HK-2 (cell line): ENCODE data around the gene AP5Z1.

Experiments used
- DNase-seq: peaks from one replicate; pipeline ENCODE4 v3.0.0-alpha.2; 2018; ENCODE audit not compliant: unreplicated experiment

Gene AP5Z1

GRCh38 chr7:4820967-4821471 lies 45.6 kb downstream of the AP5Z1 start:
- DNase-seq = no peak

- DNase-seq = no peak
These were observed 47.3 kb downstream of the AP5Z1 start for GRCh38 chr7:4822677-4823076.

GRCh38 chr7:4823441-4824119 lies 48.2 kb downstream of the AP5Z1 start:
- no peak for DNase-seq

- no peak for DNase-seq
These were observed 48.8 kb downstream of the AP5Z1 start for GRCh38 chr7:4824120-4824775.

- DNase-seq = no peak
These were observed 49.7 kb downstream of the AP5Z1 start for GRCh38 chr7:4825081-4825480.

GRCh38 chr7:4828720-4829383 lies 53.4 kb downstream of the AP5Z1 start:
- DNase-seq = no peak

GRCh38 chr7:4830176-4830575 lies 54.8 kb downstream of the AP5Z1 start:
- DNase-seq = peak; percentile 29

GRCh38 chr7:4831723-4832495 lies 56.5 kb downstream of the AP5Z1 start:
- DNase-seq = no peak

- no peak for DNase-seq
These were observed 57.3 kb downstream of the AP5Z1 start for GRCh38 chr7:4832711-4833110.

GRCh38 chr7:4833176-4833575 lies 57.8 kb downstream of the AP5Z1 start:
- no peak for DNase-seq

GRCh38 chr7:4833691-4834600 lies 58.5 kb downstream of the AP5Z1 start:
- no peak for DNase-seq

GRCh38 chr7:4834601-4835397 lies 59.4 kb downstream of the AP5Z1 start:
- no peak for DNase-seq

- no peak for DNase-seq
These were observed 60.2 kb downstream of the AP5Z1 start for GRCh38 chr7:4835398-4836205.

GRCh38 chr7:4836206-4836661 lies 60.8 kb downstream of the AP5Z1 start:
- DNase-seq = no peak

GRCh38 chr7:4837041-4837802 lies 61.8 kb downstream of the AP5Z1 start:
- no peak for DNase-seq

GRCh38 chr7:4837803-4838625 lies 62.6 kb downstream of the AP5Z1 start:
- no peak for DNase-seq

- no peak for DNase-seq
These were observed 63.4 kb downstream of the AP5Z1 start for GRCh38 chr7:4838626-4839334.
